C4-2B (cell line): ENCODE data around the gene DRGX.

Source experiments
- ZFX ChIP-seq: fragments of 450-650 bp; IDR thresholded peaks from 2 replicates; pipeline ENCODE4 v1.6.1; 2017
- TF ChIP-seq, protein P1 (sequence below): fragments of 450-650 bp; conservative IDR thresholded peaks from 2 replicates; pipeline ENCODE4 v1.5.1; 2017; ENCODE audit warnings: mild to moderate bottlenecking

DNA sequence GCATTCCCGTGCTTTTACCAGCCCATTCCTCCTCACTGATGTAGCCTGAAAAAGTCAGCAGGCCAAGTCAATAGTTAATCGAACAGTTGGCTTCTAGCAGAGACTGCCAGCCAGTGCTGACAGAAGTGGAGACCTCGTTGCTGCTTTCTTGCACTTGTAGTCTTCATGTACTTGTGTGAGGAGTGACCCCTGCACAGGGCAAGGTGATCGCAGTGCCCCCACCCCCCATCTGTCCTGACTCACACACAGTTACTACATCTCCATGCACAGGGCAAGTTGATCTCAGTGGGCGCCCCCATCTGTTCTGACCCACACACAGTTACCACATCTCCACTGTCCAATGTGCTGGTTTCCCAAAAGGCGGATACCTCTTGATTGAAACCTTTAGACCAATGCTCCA lies 62.7 kb downstream of the DRGX start:
- TF ChIP-seq, protein P1, sequence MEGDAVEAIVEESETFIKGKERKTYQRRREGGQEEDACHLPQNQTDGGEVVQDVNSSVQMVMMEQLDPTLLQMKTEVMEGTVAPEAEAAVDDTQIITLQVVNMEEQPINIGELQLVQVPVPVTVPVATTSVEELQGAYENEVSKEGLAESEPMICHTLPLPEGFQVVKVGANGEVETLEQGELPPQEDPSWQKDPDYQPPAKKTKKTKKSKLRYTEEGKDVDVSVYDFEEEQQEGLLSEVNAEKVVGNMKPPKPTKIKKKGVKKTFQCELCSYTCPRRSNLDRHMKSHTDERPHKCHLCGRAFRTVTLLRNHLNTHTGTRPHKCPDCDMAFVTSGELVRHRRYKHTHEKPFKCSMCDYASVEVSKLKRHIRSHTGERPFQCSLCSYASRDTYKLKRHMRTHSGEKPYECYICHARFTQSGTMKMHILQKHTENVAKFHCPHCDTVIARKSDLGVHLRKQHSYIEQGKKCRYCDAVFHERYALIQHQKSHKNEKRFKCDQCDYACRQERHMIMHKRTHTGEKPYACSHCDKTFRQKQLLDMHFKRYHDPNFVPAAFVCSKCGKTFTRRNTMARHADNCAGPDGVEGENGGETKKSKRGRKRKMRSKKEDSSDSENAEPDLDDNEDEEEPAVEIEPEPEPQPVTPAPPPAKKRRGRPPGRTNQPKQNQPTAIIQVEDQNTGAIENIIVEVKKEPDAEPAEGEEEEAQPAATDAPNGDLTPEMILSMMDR = no peak
- no peak for TF ChIP-seq ZFX
